ENCODE data around the gene CEP89.
A peak's percentile ranks its signal among the peaks of the same experiment; 100 is the strongest.

Gene CEP89

DNA sequence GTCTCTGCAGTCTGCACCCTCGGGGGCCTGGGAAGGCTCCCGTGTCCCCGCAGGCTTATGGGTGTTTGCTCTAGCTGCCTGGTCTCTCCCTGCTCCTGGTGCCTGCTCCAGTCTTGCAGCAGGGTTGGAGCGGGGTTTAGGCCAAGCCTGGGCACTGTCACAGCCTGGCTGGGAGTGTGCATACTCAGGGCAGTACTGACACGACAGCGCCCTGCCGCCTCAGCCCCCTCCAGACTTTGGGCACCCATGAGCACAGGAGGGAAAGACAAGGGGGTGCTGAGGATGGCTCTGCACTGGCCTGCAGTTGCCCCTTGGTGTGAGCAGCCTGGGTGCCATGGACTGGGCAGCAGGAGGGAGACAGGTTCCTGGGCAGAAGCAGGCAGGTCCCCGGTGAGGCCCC, 35.7 kb downstream of the CEP89 start:
- no peak overlapping the region for H3K4me3 Mint-ChIP-seq
- no peak for DNase-seq
- H3K27ac Mint-ChIP-seq, result no peak overlapping the region

GRCh38 chr19:32935629-32936028, 36.1 kb downstream of the CEP89 start:
- Mint-ChIP-seq H3K4me1 (no peaks in the 10 kb centered on the region), H3K27ac (no peak overlapping the region), H3K36me3 (ENCODE audit: low read depth) (peaks cover 58% of the 10 kb centered on the region), H3K9me3 (no peaks in the 10 kb centered on the region), H3K27me3 (ENCODE audit: low read depth, poor library complexity) (peaks cover 3% of the 10 kb centered on the region), H3K4me3 (no peak overlapping the region)
- no peak for DNase-seq
- TF ChIP-seq, protein P1, sequence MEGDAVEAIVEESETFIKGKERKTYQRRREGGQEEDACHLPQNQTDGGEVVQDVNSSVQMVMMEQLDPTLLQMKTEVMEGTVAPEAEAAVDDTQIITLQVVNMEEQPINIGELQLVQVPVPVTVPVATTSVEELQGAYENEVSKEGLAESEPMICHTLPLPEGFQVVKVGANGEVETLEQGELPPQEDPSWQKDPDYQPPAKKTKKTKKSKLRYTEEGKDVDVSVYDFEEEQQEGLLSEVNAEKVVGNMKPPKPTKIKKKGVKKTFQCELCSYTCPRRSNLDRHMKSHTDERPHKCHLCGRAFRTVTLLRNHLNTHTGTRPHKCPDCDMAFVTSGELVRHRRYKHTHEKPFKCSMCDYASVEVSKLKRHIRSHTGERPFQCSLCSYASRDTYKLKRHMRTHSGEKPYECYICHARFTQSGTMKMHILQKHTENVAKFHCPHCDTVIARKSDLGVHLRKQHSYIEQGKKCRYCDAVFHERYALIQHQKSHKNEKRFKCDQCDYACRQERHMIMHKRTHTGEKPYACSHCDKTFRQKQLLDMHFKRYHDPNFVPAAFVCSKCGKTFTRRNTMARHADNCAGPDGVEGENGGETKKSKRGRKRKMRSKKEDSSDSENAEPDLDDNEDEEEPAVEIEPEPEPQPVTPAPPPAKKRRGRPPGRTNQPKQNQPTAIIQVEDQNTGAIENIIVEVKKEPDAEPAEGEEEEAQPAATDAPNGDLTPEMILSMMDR (IDR thresholded peaks at IDR 0.05), result no peak

More for the DNA sequence above, 35.7 kb downstream of the CEP89 start:
- H3K9me3 Mint-ChIP-seq, result no peaks in the 10 kb centered on the region
- peaks cover 55% of the 10 kb centered on the region for H3K36me3 Mint-ChIP-seq (ENCODE audit: low read depth)
- H3K4me1 Mint-ChIP-seq, result no peaks in the 10 kb centered on the region
- TF ChIP-seq, protein P1 (IDR thresholded peaks at IDR 0.05), result no peak
- peaks cover 3% of the 10 kb centered on the region for H3K27me3 Mint-ChIP-seq (ENCODE audit: low read depth, poor library complexity)

GRCh38 chr19:32933571-32933970, 38.2 kb downstream of the CEP89 start:
- H3K36me3 Mint-ChIP-seq (ENCODE audit: low read depth), result peaks cover 67% of the 10 kb centered on the region
- DNase-seq, result no peak
- TF ChIP-seq, protein P1 (IDR thresholded peaks at IDR 0.05), result no peak
- H3K9me3 Mint-ChIP-seq, result peaks cover 6% of the 10 kb centered on the region
- peaks cover 3% of the 10 kb centered on the region for H3K27me3 Mint-ChIP-seq (ENCODE audit: low read depth, poor library complexity)
- H3K27ac Mint-ChIP-seq, result peak overlapping the region; percentile 9
- H3K4me1 Mint-ChIP-seq, result no peaks in the 10 kb centered on the region
- no peak overlapping the region for H3K4me3 Mint-ChIP-seq

- H3K4me3 Mint-ChIP-seq, result no peak overlapping the region
- TF ChIP-seq, protein P1 (IDR thresholded peaks at IDR 0.05), result no peak
- H3K36me3 Mint-ChIP-seq (ENCODE audit: low read depth), result peaks cover 79% of the 10 kb centered on the region
- H3K27ac Mint-ChIP-seq, result no peak overlapping the region
- no peaks in the 10 kb centered on the region for H3K4me1 Mint-ChIP-seq
- peaks cover 11% of the 10 kb centered on the region for H3K9me3 Mint-ChIP-seq
- no peak for DNase-seq
- no peaks in the 10 kb centered on the region for H3K27me3 Mint-ChIP-seq (ENCODE audit: low read depth, poor library complexity)
Measured at GRCh38 chr19:32930567-32930966, 41.2 kb downstream of the CEP89 start.

DNA sequence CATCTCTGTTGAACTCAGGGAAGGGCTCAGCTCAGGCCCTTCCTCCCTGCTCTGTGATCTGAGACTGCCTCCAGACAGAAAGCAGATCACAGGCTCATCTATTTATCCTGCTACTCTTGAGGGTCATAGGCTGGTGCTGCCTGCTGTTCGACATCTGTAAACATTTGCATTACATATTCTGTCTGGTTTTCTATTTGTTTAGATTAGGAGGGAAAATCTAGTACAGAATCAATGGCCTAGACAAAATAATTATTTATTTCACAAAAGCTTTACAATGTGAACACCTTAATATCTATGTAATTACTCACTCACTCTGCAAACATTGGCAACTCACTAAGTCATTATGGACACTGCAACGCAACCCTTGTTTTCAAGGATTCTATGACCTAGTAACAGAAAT, 43.0 kb downstream of the CEP89 start:
- no peak overlapping the region for H3K4me3 Mint-ChIP-seq
- DNase-seq, result no peak
- TF ChIP-seq, protein P1 (IDR thresholded peaks at IDR 0.05), result no peak
- no peaks in the 10 kb centered on the region for H3K4me1 Mint-ChIP-seq
- H3K36me3 Mint-ChIP-seq (ENCODE audit: low read depth), result peaks cover 81% of the 10 kb centered on the region
- no peak overlapping the region for H3K27ac Mint-ChIP-seq
- no peaks in the 10 kb centered on the region for H3K27me3 Mint-ChIP-seq (ENCODE audit: low read depth, poor library complexity)
- peaks cover 11% of the 10 kb centered on the region for H3K9me3 Mint-ChIP-seq

DNA sequence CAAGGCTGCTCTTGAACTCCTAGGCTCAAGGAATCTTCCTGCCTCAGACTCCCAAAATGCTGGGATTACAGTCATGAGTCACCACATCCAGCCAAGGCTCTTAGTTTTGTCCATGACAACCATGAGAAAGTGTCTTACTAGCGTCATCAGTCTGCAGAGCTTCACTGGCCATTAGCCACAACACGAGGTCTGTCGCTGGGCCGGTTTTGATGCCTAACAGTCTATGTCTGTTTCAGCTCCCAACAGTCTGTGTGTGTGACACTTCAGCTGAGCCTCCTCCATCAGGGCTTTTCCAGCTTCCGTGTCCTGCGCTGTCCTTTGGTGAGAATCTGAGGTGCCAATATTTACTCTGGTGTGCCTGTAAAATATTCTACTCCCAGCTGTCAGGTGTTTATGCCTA, 47.6 kb downstream of the CEP89 start:
- TF ChIP-seq, protein P1 (IDR thresholded peaks at IDR 0.05), result no peak
- no peak for DNase-seq
- Mint-ChIP-seq H3K27me3 (ENCODE audit: low read depth, poor library complexity) (no peaks in the 10 kb centered on the region), H3K9me3 (peaks cover 11% of the 10 kb centered on the region), H3K4me3 (no peak overlapping the region), H3K27ac (no peak overlapping the region), H3K36me3 (ENCODE audit: low read depth) (peaks cover 69% of the 10 kb centered on the region), H3K4me1 (no peaks in the 10 kb centered on the region)
